GM21381 (cell line): ENCODE measurements around the gene DDHD1.

ENCODE experiments used
- ATAC-seq: cut with Tn5 transposase; IDR thresholded peaks from one replicate; pipeline ENCODE4 v1.9.1; 2021; ENCODE audit warnings: mild to moderate bottlenecking, moderate library complexity; ENCODE audit not compliant: unreplicated experiment

Gene DDHD1

DNA sequence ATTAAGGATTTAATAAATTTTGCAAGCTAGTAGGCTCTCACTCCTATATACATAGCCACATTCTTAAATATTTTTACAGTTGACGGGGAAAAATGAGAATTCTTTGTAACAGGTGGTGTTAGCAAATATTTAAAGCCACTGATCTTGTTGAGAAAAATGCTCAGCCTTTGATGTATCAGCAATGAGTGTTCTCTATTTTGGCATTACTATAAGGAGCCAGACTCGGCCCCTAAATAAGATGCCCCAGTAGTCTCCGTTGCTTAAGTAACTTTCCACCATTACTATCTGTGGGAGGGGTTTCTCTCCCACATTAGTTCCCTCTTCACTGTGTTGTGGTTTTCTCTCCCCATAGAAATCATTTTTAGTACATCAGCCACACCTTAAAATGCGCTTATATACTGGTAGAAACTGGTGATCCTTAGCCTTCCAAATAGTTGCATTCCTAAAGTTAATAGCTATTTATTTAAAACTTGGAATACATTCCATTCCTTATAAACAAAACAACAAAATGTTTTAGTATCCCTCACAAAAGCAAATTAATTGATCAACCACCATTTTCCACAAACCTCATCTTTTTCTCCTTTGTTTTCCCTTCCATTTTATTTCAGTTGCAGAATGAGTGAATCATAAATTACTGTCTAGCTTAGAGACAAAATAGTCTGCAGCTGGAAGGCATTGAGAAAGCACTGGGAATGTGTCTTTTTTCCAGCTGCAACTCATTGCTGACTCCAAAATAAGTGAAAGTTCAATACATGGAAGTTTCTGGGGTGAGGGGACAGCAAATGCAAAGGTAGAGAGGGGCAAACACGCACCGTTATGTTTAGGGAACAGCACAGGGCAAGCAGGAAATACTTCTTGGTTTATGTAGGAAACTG lies 117.5 kb downstream of the DDHD1 start:
- ATAC-seq: no peak

DNA sequence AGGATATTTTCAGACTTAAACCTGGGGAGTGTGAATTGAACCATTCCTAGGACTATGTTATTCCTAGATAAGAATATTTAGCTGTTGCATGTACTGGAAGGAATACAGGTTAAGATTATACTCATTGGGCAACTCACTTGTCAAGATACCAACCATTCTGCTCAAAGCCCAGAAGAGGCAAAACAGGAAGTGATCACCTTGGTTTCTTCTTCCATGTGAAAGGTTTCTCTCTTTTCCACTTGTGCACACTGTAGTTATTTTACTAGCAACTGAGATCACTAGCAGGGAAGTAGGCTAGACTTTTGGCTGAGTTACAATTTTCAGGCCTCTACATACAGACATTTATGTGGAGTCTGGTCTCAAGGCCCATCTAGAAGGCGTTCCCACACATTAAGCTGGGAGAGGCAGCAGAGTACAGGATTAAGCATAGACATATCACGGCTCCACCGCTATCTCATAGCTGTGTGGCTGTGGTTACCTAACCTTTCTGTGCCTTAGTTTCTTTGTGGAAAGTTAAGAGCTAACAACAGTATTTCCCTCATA lies 118.4 kb downstream of the DDHD1 start:
- ATAC-seq: no peak

GRCh38 chr14:53034036-53034435 lies 119.1 kb downstream of the DDHD1 start:
- ATAC-seq: no peak

GRCh38 chr14:53032838-53033390 lies 120.2 kb downstream of the DDHD1 start:
- ATAC-seq: no peak

GRCh38 chr14:53032161-53032803 lies 120.8 kb downstream of the DDHD1 start:
- no peak for ATAC-seq

DNA sequence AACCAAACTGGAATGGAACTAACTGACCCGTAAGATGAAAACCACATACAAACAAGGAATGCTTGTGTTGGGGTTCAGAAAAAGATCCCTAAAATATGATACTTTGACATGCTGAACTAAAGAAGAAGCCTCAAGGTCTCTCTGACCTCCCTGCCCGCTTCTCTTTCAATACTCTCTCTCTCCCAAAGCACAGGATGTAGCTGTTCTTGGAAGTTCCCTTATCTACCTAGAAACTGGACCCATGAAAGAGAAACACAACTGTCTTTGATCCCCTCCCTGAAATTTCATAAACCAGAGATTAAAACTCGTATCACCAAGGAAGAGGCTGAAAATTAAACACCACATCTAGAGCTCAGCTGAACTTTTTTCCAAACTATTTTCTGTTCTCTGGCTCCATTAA lies 125.6 kb downstream of the DDHD1 start:
- no peak for ATAC-seq

GRCh38 chr14:53027041-53027440 lies 126.1 kb downstream of the DDHD1 start:
- ATAC-seq: no peak

DNA sequence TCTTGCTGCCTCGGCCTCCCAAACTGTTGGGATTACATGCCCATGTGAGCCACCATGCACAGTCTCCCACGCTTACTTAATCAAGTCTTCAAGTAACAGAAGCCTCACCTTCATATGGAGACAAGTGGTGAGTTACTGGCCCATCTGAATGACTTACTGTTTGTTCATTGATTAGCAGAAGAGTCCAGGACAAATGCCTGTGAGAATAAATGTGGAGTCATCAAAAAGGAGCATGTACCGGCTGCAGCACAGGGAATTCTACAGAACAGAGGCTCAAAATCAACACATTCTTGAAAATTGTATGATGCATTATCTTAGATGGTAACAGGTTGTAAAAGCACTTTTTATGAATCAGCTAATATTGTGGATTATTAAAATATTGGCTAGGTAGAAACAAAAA lies 129.8 kb downstream of the DDHD1 start:
- ATAC-seq: no peak

DNA sequence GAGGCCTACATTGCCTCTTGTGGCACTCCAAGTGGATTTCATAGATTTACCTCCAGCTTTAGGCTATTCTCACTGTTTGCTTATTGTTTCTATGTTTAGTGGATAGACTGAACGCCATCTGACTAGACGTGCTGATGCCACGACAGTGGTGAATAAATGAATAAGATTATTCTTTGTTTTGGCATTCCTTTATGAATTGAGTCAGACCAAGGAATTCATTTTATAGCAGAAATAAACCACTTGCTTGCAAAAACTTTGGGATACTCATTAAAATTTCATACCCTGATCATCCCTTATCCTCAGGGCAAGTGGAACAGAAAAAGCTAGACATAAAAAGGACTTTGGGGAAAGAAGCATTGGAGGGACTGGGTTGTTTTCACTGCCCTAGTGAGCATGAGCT lies 130.5 kb downstream of the DDHD1 start:
- no peak for ATAC-seq

- ATAC-seq: no peak
These were observed 132.8 kb downstream of the DDHD1 start for GRCh38 chr14:53020193-53020932.

DNA sequence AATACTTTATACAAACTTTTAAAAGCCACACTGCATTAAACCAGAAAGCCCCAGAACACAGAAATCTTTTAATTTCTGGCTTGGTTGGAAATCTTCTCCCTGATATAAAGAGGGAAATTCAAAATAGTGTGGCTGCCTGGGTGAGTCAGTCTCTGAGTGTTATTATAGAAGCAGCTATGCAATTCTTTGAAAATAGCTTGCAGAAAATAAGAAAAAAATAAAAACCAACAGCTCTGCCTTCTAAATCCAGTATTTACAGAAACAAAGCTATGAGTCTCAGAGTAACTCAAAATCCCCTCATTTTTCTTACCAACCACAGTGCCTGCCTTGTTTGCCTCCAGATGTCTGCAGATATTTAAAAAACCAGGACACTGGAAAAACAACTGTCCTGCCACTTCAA lies 133.7 kb downstream of the DDHD1 start:
- ATAC-seq: no peak

GRCh38 chr14:53017837-53018236 lies 135.3 kb downstream of the DDHD1 start:
- no peak for ATAC-seq

DNA sequence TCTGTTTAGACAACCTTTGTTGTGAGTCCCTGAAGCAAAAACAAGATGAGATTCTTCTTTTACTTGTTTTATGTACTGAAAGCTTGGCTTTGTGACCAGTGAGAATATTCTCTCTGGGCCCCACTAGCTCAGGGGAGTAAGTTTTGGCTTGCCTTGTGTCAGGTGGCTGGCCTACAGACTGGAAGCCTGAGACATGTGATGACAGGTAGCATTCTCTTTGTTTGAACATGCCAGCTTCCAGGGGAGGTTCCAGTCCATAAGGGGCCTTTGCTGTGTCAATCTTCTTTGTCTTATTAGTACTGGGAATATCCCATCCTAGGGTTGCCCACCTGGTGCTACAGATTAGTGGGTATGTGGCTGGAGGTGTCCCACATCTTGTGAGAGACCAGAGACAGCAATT lies 136.2 kb downstream of the DDHD1 start:
- no peak for ATAC-seq

- ATAC-seq: no peak
These were observed 136.6 kb downstream of the DDHD1 start for GRCh38 chr14:53016491-53016890.

- ATAC-seq: no peak
These were observed 142.1 kb downstream of the DDHD1 start for GRCh38 chr14:53011053-53011462.

DNA sequence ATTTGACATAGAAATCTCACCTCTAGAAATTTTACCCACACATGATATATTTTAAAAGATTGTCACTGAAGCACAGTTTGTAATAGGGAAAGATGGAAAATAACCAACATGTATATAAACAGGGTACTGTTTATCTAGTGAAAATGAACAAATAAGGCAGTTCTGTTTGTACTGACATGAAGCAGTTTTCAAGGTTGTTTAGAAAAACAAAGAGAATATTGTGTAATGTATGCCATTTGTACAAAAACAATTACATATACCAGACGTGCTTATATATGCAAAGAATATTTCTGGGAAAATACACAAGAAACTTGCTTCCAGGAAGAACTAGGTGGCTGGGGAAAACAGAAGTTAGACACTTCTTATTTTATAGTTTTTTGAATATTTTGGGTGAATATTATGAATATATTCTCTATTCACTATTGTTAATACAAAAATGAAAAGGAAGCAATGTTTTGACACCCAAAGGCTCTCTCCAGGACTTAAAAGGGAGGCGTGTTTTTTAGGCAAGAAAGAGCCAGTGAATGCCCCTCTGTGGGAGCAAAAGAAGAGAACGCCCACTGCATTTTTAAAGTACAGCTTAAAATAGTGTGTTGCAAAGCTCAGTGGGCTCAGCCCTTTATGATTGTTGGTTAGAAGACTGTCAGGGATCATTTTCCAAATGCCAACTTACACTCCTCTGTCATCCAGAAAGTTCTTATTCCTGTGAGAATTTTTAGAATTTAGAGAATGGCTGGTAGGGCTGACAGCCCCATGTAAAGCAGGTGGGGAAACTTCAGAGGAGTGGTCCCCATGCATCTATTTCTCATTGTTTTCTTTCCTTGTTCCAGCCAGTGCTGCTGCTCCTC lies 142.7 kb downstream of the DDHD1 start:
- no peak for ATAC-seq

- ATAC-seq: no peak
These were observed 146.1 kb downstream of the DDHD1 start for GRCh38 chr14:53006931-53007562.

- ATAC-seq: no peak
These were observed 148.1 kb downstream of the DDHD1 start for GRCh38 chr14:53004976-53005375.

GRCh38 chr14:53003776-53004175 lies 149.3 kb downstream of the DDHD1 start:
- no peak for ATAC-seq

DNA sequence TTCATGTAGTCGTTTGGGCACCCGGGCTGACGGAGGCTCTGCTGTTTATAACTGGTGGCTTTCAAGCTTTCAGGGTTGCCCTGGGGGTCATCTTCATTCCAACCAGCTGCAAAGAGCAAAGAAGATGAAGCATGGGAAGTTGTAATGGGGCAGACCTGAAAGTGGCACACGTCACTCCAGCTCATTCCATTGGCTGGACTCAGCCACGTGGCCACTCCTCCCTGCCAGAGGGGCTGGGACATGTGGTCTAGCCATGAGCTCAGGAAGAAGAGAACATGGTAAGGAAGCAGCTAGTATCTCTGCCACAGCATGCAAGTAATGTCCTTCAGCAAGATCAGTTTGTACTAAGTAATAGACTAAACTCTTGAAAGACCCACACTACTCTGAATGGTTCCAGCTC lies 150.5 kb downstream of the DDHD1 start:
- no peak for ATAC-seq
